Common myeloid progenitor, CD34-positive (primary cell): Measurements from ENCODE around the gene COL20A1.
"Not testable (repeated sequence)": the region's sequence is repeated elsewhere in the genome, so short reads cannot be mapped to it uniquely, and the experiment has no call there.

Experiments
- CTCF ChIA-PET: fragments of 350-600 bp; sonication (Branson Sonifier 250); formaldehyde crosslinking; loops from one replicate; lab custom pipeline; 2021; ENCODE audit warnings: antibody characterized with exemption; lab: Charles Lee
- POLR2A ChIA-PET: fragments of 350-600 bp; sonication (Branson Sonifier 250); formaldehyde crosslinking; loops from one replicate; lab custom pipeline; 2021; ENCODE audit warnings: antibody characterized with exemption; lab: Charles Lee
- DNase-seq, 3 donors: peaks; one replicate each; pipeline versions ENCODE4 v3.0.0 to v3.0.0-alpha.2; 2013
- H3K27ac ChIP-seq, 2 experiments: 1 replicate in 1 of 2; 2 replicates in 1 of 2; pipeline ENCODE4 v1.7.0; 2013; ENCODE audit warnings: inconsistent platforms in 2 of 2, low read length in 2 of 2, mild to moderate bottlenecking in 2 of 2, low read depth in 1 of 2, moderate library complexity in 1 of 2; ENCODE audit not compliant: severe bottlenecking in 2 of 2, insufficient read depth in 1 of 2, poor library complexity in 1 of 2
- H3K27me3 ChIP-seq, 5 experiments: replicated peaks in 2 of 5; 1 replicate in 3 of 5; 2 replicates in 2 of 5; pipeline versions ENCODE4 v1.6.1 to v1.7.0; 2013; ENCODE audit warnings: low read length in 4 of 5, mild to moderate bottlenecking in 2 of 5, moderate library complexity in 2 of 5, inconsistent platforms in 1 of 5; ENCODE audit not compliant: insufficient read depth in 5 of 5, control insufficient read depth in 4 of 5
- H3K36me3 ChIP-seq, 4 experiments: 1 replicate in 2 of 4; 2 replicates in 2 of 4; pipeline versions ENCODE4 v1.6.1 to v1.7.0; 2013; ENCODE audit warnings: low read length in 3 of 4, control low read depth in 1 of 4, mild to moderate bottlenecking in 1 of 4; ENCODE audit not compliant: control insufficient read depth in 4 of 4, insufficient read depth in 4 of 4
- H3K4me1 ChIP-seq, 4 experiments: 1 replicate in 3 of 4; 2 replicates in 1 of 4; pipeline versions ENCODE4 v1.6.1 to v1.7.1; 2013; ENCODE audit warnings: low read length in 3 of 4, mild to moderate bottlenecking in 3 of 4, control low read depth in 1 of 4, inconsistent platforms in 1 of 4, moderate library complexity in 1 of 4; ENCODE audit not compliant: control insufficient read depth in 4 of 4, insufficient read depth in 4 of 4; ENCODE audit errors: control extremely low read depth in 1 of 4
- H3K4me3 ChIP-seq, 7 experiments: 1 replicate in 4 of 7; 2 replicates in 3 of 7; pipeline versions ENCODE4 v1.5.1 to v1.7.0; 2013; ENCODE audit warnings: mild to moderate bottlenecking in 7 of 7, low read length in 6 of 7, moderate library complexity in 6 of 7, inconsistent platforms in 2 of 7, low read depth in 2 of 7, control low read depth in 1 of 7; ENCODE audit not compliant: insufficient read depth in 4 of 7, control insufficient read depth in 1 of 7; ENCODE audit errors: extremely low read depth in 1 of 7
- H3K9me3 ChIP-seq, 5 experiments: 1 replicate in 4 of 5; 2 replicates in 1 of 5; pipeline versions ENCODE4 v1.6.1 to v1.7.1; 2013; ENCODE audit warnings: low read length in 4 of 5, mild to moderate bottlenecking in 2 of 5, inconsistent platforms in 1 of 5, low read depth in 1 of 5, moderate library complexity in 1 of 5; ENCODE audit not compliant: control insufficient read depth in 4 of 5, insufficient read depth in 2 of 5; ENCODE audit errors: control extremely low read depth in 1 of 5
- WGBS: methylation state at CpG from one replicate; pipeline ENCODE4 v1.1.5; 2013; ENCODE audit not compliant: insufficient coverage; 5-methylcytosine and 5-hydroxymethylcytosine counted together

COL20A1 gene

DNA sequence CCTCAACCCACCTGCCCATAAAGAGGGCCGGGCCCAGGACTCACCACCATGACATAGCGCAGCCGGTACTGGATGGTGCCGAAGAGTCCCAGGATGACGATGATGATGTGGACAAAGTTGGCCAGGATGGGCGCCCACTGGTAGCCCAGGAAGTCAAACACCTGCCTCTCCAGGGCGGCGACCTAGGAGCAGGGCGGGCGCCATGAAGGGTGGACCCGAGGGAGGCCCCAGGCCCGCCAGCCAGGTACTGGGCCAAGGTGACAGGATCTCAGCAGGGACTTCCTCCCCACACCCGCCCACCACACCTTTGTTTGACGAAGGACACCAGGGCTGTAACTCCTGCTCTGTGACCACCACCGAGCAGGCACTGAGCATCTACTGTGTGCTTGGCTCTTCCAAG is 43.1 kb upstream of the COL20A1 start:
- Histone ChIP-seq H3K27me3 (peaks cover 0 to 91% (median 42%) of the 10 kb centered on the region in 5 experiments), H3K36me3 (no peaks in the 10 kb centered on the region), H3K9me3 (peaks cover 0 to 3% (median 0%) of the 10 kb centered on the region in 5 experiments), H3K4me1 (peaks cover 0 to 14% (median 5%) of the 10 kb centered on the region in 4 experiments), H3K4me3 (no peak overlapping the region), H3K27ac (no peak overlapping the region)
- POLR2A ChIA-PET: no interaction called here
- CTCF ChIA-PET: no interaction called here
- 89% methylated on average over 13 of the region's 15 CpGs for WGBS
- DNase-seq: no peak

DNA sequence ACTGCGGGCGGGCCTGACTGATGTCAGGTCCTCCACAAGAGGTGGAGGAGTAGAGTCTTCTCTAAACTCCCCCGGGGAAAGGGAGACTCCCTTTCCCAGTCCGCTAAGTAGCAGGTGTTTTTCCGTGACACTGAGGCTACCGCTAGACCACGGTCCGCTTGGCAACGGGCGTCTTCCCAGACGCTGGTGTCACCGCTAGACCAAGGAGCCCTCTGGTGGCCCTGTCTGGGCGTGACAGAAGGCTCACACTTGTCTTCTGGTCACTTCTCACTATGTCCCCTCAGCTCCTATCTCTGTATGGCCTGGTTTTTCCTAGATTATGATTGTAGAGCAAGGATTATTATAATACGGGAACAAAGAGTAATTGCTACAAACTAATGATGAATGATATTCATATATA is 41.6 kb upstream of the COL20A1 start:
- CTCF ChIA-PET: interaction anchor here (0.7 kb wide), 1 partner anchor 9 kb away, joined by 3 read pairs; no protein-coding TSS in a partner anchor
- POLR2A ChIA-PET, H3K27ac ChIP-seq, H3K9me3 ChIP-seq, DNase-seq, H3K36me3 ChIP-seq, H3K4me3 ChIP-seq: not testable (repeated sequence)
- Histone ChIP-seq H3K27me3 (peaks cover 4 to 94% (median 42%) of the 10 kb centered on the region in 5 experiments), H3K4me1 (peaks cover 0 to 16% (median 5%) of the 10 kb centered on the region in 4 experiments)
- 55% methylated on average over 2 of the region's 14 CpGs for WGBS

- 65% methylated on average over 7 of the region's 8 CpGs for WGBS
- no peak for DNase-seq
- peaks cover 0 to 16% (median 5%) of the 10 kb centered on the region in 4 experiments for H3K4me1 ChIP-seq
- H3K36me3 ChIP-seq: no peaks in the 10 kb centered on the region
- H3K27ac ChIP-seq: no peak overlapping the region
- CTCF ChIA-PET: no interaction called here
- peaks cover 0 to 3% (median 0%) of the 10 kb centered on the region in 5 experiments for H3K9me3 ChIP-seq
- H3K4me3 ChIP-seq: no peak overlapping the region
- peaks cover 7 to 94% (median 42%) of the 10 kb centered on the region in 5 experiments for H3K27me3 ChIP-seq
- POLR2A ChIA-PET: no interaction called here
Observed at GRCh38 chr20:63252284-63252711, 40.7 kb upstream of the COL20A1 start.

DNA sequence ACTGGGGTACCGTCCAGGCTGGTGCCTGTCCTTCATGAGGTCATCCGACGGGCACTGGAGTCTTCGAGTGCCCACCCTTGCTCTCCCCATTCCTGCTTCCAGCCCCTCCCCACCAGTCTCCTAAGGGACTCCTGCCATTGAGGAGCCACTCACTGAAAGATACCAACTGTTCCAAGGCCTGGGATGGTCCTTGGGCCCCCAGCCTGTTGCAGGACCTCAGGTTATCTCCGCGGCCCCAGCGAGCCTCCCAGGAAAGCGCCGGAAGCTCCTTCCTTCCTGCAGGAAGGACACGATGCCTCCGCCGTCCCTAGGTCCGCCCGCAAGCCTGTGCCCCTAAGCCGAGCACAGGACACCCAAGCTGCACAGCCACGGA is 39.9 kb upstream of the COL20A1 start:
- WGBS: 13% methylated on average over 12 of the region's 16 CpGs
- Histone ChIP-seq H3K27ac (no peak overlapping the region), H3K27me3 (peaks cover 7 to 93% (median 38%) of the 10 kb centered on the region in 5 experiments), H3K36me3 (no peaks in the 10 kb centered on the region), H3K4me3 (no peak overlapping the region), H3K9me3 (peaks cover 0 to 3% (median 0%) of the 10 kb centered on the region in 5 experiments), H3K4me1 (peaks cover 0 to 16% (median 5%) of the 10 kb centered on the region in 4 experiments)
- no peak for DNase-seq
- POLR2A ChIA-PET: interaction anchor here (0.9 kb wide), 1 partner anchor 20 kb away, joined by 3 read pairs; the partner anchor contains the start of gene ARFGAP1
- CTCF ChIA-PET: interaction anchor here (1.2 kb wide), 1 partner anchor 30 kb away, joined by 9 read pairs; no protein-coding TSS in a partner anchor

DNA sequence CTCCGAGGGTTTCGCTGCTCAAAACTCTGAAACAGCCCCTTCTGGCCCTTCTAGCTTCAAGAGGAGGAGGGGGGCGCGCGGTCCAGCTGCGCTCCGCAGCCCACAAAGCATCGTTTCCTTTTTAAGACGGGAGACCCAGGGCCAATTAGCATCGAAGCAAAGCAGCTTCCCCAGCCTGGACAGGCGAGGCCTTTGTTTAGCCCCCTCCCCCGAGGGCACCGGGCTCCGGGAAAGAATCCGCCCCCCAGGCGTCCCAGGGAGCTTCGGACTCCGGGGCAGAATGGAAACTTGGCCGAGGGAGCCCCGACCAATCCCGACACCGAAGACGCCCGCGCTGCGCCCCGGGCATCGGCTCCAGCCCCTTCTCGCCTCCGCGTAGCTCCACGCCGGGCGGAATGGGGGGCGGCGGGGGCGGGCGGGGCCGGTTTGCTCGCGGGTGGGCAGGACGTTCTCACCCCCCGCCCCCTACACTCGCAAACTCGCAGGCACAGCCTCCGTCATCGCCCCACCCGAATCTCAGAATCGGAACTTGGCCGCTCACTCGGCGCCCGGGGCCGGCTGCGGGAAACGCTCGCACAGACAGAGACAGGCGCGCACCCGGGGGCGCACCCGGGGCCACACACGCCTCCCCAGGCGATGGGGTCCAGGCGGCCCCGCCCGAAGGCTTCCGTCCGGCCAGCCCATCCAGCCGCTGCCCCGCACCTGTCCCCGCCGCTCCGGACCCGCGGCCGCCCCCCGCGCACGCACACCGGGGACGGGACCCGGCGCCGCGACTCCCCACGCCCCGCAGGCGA is 39.4 kb upstream of the COL20A1 start:
- Histone ChIP-seq H3K27ac (no peak overlapping the region), H3K36me3 (no peaks in the 10 kb centered on the region), H3K4me1 (peaks cover 0 to 16% (median 5%) of the 10 kb centered on the region in 4 experiments), H3K9me3 (peaks cover 0 to 3% (median 0%) of the 10 kb centered on the region in 5 experiments), H3K27me3 (peaks cover 7 to 93% (median 43%) of the 10 kb centered on the region in 5 experiments), H3K4me3 (peak overlapping the region in 1 of 7 experiments; percentile 26)
- WGBS: 0% methylated on average over 80 of the region's 89 CpGs
- peak in 2 of 3 donors; percentile 21 to 37 for DNase-seq
- ChIA-PET POLR2A (interaction anchor here (0.6 to 0.9 kb wide), 2 partner anchors 9 to 19 kb away, joined by 3 read pairs; partner anchors contain the start of gene ARFGAP1), CTCF (interaction anchor here (0.7 to 1.2 kb wide), 2 partner anchors 28 to 31 kb away, joined by 3 to 9 read pairs; no protein-coding TSS in a partner anchor)

DNA sequence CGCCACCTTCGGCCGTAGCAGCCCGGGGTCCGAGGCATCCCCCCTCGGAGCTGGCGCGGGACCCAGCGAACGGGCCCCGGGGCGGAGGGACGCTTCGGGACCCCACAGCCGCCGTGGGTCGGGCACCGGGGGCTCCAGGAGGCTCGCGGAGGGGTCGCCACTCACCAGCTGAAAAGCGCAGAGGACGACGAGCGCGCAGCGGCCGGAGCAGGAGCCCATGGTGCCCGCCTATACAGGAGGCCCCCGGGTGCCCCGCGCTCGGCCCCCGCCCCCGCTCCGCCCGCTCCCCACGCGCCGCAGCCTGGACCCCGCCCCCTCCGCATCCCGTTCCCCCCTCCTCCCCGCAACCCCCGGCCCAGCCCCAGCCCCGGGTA is 38.8 kb upstream of the COL20A1 start, which contains the start of gene NKAIN4:
Gene NKAIN4, minus strand, starts transcription at position 232 of the 374 bp plus-strand sequence. Its CDS starts 13 bp downstream, at position 219.
- H3K27me3 ChIP-seq: peaks cover 7 to 93% (median 40%) of the 10 kb centered on the region in 5 experiments
- H3K4me1 ChIP-seq: peaks cover 0 to 16% (median 5%) of the 10 kb centered on the region in 4 experiments
- H3K4me3 ChIP-seq: peak within 1 kb of the TSS in 1 of 7 experiments; percentile 26
- H3K36me3 ChIP-seq: no peaks in the 10 kb centered on the region
- ChIA-PET POLR2A (interaction anchor here (0.6 kb wide), 1 partner anchor 10 kb away, joined by 3 read pairs; no protein-coding TSS in a partner anchor), CTCF (interaction anchor here (0.7 to 1.2 kb wide), 2 partner anchors 29 to 31 kb away, joined by 3 to 9 read pairs; no protein-coding TSS in a partner anchor)
- 1% methylated on average over 25 of the region's 46 CpGs for WGBS
- no peak for DNase-seq
- no peak within 1 kb of the TSS for H3K27ac ChIP-seq
- H3K9me3 ChIP-seq: peaks cover 0 to 3% (median 0%) of the 10 kb centered on the region in 5 experiments
